HepG2 (cell line): Measurements from ENCODE around the gene CFD. TPM values are rescaled to one million over a fixed set of nuclear protein-coding genes. Genes with fewer than 3 reads are reported as not detected.

Experiments
- FOXC1 ChIP-seq: sonication (generic); formaldehyde crosslinking; IDR thresholded peaks from 2 replicates; pipeline ENCODE4 v1.8.0; 2022; ENCODE audit warnings: mild to moderate bottlenecking, missing genetic modification reagents, borderline replicate concordance
- RFX1 ChIP-seq: fragments of 450-650 bp; IDR thresholded peaks from 2 replicates; pipeline ENCODE4 v1.6.1; 2017
- SAFB2 ChIP-seq: sonication (generic); formaldehyde crosslinking; IDR thresholded peaks from 2 replicates; pipeline ENCODE4 v1.5.1; 2020; ENCODE audit warnings: missing genetic modification reagents, low read depth, mild to moderate bottlenecking, borderline replicate concordance
- ZNF451 ChIP-seq: sonication (generic); formaldehyde crosslinking; IDR thresholded peaks from 2 replicates; pipeline ENCODE4 v1.5.0; 2020; ENCODE audit warnings: mild to moderate bottlenecking, missing genetic modification reagents
- polyA plus RNA-seq, 8 experiments: library from polyadenylated mRNA; depleted of rRNA in 3 of 8; stranded (reverse) in 7 of 8; unstranded in 1 of 8; fragments of >200 nt; fragmentation: Illumina TruSeq in 4 of 8; extraction: Trizol in 4 of 8; gene quantifications; 2 replicates each; pipeline versions ENCODE4 v1.2.1 to v1.2.3, GENCODE V29; 2011 to 2016; ENCODE audit warnings: low read depth in 4 of 8, missing spikeins in 1 of 8, mixed read lengths in 1 of 8; ENCODE audit not compliant: insufficient read depth in 1 of 8
- total RNA-seq, 5 experiments: library from RNA; depleted of rRNA; stranded (reverse); fragments of >200 nt; fragmentation: Illumina TruSeq; extraction: Trizol; gene quantifications; 2 replicates each; pipeline ENCODE4 v1.2.3, GENCODE V29; 2016; ENCODE audit warnings: low read depth in 1 of 5
- TF ChIP-seq, protein P1 (sequence below): IDR thresholded peaks from 2 replicates; pipeline ENCODE4 v1.6.1; 2012; ENCODE audit warnings: low read length, improper control_type of control experiment
- TF ChIP-seq, protein P2 (sequence below): sonication (generic); formaldehyde crosslinking; IDR thresholded peaks from 2 replicates; pipeline ENCODE4 v1.4.0; 2020; ENCODE audit warnings: mild to moderate bottlenecking, missing genetic modification reagents
- TF ChIP-seq, protein P3 (sequence below): sonication (generic); formaldehyde crosslinking; IDR thresholded peaks from 2 replicates; pipeline ENCODE4 v1.9.0; 2021; ENCODE audit warnings: missing genetic modification reagents, mild to moderate bottlenecking, borderline replicate concordance

CFD gene
- total and polyA plus RNA-seq, 2 of the 13 experiments (the other 11 are each of a cell fraction or from before 2014, with no cell fraction given), result 2.3 to 4.6 TPM

DNA sequence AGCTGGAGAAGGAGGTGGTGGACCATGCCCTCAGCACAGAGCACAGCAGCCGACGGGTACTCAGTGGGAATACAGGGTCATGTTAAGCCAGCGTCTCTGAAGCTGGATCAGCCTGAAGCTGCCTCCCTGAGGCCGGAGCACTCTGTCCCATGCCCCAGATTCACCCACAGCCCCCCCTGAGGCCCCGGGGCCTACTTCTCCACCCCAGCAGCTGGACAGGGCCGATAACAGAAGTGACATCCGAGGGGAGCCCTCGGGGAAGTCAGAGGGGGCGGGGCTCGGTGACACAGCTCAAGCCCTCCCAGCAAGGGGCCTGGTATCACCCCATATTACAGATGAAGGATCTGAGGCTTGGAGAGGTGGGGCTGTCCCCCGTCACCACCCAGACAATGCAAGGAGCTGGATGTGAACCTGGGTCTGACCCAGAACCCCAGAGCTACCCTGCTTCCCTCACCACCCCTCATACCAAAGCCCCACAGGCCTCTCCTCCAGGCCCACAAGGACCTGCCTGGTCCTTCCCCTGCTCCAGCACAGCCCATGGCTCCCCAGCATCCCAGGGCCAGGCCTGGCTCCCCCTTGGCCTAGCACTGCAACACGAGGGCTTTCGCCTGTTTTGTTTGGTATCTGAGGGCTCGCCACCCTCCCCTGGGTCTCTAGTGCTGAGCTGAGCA, 47.9 kb downstream of the CFD start (continued):
- TF ChIP-seq, protein P1, sequence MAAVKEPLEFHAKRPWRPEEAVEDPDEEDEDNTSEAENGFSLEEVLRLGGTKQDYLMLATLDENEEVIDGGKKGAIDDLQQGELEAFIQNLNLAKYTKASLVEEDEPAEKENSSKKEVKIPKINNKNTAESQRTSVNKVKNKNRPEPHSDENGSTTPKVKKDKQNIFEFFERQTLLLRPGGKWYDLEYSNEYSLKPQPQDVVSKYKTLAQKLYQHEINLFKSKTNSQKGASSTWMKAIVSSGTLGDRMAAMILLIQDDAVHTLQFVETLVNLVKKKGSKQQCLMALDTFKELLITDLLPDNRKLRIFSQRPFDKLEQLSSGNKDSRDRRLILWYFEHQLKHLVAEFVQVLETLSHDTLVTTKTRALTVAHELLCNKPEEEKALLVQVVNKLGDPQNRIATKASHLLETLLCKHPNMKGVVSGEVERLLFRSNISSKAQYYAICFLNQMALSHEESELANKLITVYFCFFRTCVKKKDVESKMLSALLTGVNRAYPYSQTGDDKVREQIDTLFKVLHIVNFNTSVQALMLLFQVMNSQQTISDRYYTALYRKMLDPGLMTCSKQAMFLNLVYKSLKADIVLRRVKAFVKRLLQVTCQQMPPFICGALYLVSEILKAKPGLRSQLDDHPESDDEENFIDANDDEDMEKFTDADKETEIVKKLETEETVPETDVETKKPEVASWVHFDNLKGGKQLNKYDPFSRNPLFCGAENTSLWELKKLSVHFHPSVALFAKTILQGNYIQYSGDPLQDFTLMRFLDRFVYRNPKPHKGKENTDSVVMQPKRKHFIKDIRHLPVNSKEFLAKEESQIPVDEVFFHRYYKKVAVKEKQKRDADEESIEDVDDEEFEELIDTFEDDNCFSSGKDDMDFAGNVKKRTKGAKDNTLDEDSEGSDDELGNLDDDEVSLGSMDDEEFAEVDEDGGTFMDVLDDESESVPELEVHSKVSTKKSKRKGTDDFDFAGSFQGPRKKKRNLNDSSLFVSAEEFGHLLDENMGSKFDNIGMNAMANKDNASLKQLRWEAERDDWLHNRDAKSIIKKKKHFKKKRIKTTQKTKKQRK, result no peak
- TF ChIP-seq ZNF451 (no peak), FOXC1 (CRISPR knock-in tag) (no peak), SAFB2 (CRISPR knock-in tag) (no peak), RFX1 (no peak)
- TF ChIP-seq, protein P2, sequence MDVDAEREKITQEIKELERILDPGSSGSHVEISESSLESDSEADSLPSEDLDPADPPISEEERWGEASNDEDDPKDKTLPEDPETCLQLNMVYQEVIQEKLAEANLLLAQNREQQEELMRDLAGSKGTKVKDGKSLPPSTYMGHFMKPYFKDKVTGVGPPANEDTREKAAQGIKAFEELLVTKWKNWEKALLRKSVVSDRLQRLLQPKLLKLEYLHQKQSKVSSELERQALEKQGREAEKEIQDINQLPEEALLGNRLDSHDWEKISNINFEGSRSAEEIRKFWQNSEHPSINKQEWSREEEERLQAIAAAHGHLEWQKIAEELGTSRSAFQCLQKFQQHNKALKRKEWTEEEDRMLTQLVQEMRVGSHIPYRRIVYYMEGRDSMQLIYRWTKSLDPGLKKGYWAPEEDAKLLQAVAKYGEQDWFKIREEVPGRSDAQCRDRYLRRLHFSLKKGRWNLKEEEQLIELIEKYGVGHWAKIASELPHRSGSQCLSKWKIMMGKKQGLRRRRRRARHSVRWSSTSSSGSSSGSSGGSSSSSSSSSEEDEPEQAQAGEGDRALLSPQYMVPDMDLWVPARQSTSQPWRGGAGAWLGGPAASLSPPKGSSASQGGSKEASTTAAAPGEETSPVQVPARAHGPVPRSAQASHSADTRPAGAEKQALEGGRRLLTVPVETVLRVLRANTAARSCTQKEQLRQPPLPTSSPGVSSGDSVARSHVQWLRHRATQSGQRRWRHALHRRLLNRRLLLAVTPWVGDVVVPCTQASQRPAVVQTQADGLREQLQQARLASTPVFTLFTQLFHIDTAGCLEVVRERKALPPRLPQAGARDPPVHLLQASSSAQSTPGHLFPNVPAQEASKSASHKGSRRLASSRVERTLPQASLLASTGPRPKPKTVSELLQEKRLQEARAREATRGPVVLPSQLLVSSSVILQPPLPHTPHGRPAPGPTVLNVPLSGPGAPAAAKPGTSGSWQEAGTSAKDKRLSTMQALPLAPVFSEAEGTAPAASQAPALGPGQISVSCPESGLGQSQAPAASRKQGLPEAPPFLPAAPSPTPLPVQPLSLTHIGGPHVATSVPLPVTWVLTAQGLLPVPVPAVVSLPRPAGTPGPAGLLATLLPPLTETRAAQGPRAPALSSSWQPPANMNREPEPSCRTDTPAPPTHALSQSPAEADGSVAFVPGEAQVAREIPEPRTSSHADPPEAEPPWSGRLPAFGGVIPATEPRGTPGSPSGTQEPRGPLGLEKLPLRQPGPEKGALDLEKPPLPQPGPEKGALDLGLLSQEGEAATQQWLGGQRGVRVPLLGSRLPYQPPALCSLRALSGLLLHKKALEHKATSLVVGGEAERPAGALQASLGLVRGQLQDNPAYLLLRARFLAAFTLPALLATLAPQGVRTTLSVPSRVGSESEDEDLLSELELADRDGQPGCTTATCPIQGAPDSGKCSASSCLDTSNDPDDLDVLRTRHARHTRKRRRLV (CRISPR knock-in tag), result no peak
- TF ChIP-seq, protein P3, sequence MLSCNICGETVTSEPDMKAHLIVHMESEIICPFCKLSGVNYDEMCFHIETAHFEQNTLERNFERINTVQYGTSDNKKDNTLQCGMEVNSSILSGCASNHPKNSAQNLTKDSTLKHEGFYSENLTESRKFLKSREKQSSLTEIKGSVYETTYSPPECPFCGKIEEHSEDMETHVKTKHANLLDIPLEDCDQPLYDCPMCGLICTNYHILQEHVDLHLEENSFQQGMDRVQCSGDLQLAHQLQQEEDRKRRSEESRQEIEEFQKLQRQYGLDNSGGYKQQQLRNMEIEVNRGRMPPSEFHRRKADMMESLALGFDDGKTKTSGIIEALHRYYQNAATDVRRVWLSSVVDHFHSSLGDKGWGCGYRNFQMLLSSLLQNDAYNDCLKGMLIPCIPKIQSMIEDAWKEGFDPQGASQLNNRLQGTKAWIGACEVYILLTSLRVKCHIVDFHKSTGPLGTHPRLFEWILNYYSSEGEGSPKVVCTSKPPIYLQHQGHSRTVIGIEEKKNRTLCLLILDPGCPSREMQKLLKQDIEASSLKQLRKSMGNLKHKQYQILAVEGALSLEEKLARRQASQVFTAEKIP, result no peak
